SU-DHL-6 (cell line): Measurements from ENCODE around the gene GNA14.

Experiments used
- EZH2phosphoT487 ChIP-seq: fragments of 200-600 bp; sonication (generic), shearing (Covaris generic); conservative IDR thresholded peaks from 2 replicates; pipeline ENCODE4 v1.6.1; 2018; ENCODE audit warnings: mild to moderate bottlenecking, antibody characterized with exemption, low read length, moderate library complexity, mixed read lengths
- TF ChIP-seq, protein P1 (sequence below): fragments of 200-600 bp; sonication (generic); IDR thresholded peaks from one replicate; pipeline ENCODE4 v1.5.1; 2017; ENCODE audit warnings: antibody characterized with exemption, mild to moderate bottlenecking, low read length, moderate library complexity; ENCODE audit not compliant: insufficient read depth, poor library complexity, severe bottlenecking

DNA sequence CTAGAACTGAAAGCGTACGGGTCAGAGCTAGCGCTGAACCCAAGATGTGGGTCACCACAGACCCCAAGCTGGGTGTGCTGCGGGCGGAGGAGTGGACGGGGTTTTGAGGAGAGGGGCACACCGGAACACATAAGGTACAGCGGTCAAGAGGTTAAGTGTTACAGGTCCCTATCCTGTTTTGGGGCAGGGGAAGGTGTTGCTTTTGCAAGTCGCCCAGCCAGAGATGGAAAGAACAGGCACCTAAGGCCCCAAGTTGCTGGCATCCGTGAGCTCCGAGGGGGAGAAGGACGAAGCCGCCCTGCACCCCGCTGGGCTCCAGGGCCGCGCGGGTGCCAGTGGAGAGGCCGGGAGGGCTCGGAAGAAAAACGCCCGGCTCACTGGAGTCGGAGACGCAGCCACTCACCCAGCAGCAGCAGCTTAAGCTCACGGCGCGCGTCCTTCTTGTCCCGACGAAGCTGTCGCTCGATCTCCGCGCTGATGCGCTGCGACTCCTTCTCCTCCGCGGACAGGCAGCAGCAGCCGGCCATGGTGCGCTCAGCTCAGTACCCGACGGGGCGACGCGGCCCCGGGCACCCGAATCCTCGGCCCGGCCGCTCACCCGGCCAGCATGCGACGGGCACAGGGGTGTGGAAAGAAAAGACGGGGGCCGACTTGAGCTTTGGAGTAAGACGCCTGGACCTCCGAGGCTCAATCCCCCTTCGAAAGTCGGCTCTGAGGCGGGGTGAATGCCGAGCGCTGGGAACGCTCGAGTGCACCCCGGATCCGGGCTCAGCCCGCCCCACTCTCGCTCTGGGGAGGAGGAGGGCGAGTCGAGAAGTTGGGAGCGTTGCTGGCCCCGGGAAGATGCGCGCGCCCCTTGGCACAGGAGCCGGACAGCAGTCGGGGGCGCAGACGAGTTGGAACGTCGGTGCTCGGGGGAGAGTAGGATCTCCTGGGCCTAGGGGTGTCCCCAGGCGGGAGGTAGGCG is 572 bp downstream of the GNA14 start:
- TF ChIP-seq, protein P1, sequence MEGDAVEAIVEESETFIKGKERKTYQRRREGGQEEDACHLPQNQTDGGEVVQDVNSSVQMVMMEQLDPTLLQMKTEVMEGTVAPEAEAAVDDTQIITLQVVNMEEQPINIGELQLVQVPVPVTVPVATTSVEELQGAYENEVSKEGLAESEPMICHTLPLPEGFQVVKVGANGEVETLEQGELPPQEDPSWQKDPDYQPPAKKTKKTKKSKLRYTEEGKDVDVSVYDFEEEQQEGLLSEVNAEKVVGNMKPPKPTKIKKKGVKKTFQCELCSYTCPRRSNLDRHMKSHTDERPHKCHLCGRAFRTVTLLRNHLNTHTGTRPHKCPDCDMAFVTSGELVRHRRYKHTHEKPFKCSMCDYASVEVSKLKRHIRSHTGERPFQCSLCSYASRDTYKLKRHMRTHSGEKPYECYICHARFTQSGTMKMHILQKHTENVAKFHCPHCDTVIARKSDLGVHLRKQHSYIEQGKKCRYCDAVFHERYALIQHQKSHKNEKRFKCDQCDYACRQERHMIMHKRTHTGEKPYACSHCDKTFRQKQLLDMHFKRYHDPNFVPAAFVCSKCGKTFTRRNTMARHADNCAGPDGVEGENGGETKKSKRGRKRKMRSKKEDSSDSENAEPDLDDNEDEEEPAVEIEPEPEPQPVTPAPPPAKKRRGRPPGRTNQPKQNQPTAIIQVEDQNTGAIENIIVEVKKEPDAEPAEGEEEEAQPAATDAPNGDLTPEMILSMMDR = no peak
- no peak for TF ChIP-seq EZH2phosphoT487
